IPS DF 6.9 (cell line): Measurements from ENCODE around the gene LARGE1.

ENCODE experiments used
- DNase-seq: peaks from one replicate; pipeline ENCODE4 v3.0.0-alpha.2; 2013; ENCODE audit warnings: low read depth, low spot score
- H3K27ac ChIP-seq: one replicate; pipeline ENCODE4 v1.5.1; 2013; ENCODE audit warnings: low read length, control low read depth
- H3K27me3 ChIP-seq: 2 replicates; pipeline ENCODE4 v1.6.1; 2013; ENCODE audit warnings: mild to moderate bottlenecking, low read length; ENCODE audit not compliant: control insufficient read depth, insufficient read depth
- H3K36me3 ChIP-seq: 2 replicates; pipeline ENCODE4 v1.6.1; 2013; ENCODE audit warnings: low read length; ENCODE audit not compliant: control insufficient read depth, insufficient read depth
- H3K4me1 ChIP-seq: 2 replicates; pipeline ENCODE4 v1.6.1; 2013; ENCODE audit warnings: low read length; ENCODE audit not compliant: control insufficient read depth, insufficient read depth
- H3K4me3 ChIP-seq: 2 replicates; pipeline ENCODE4 v1.5.1; 2013; ENCODE audit warnings: mild to moderate bottlenecking, low read length
- H3K9me3 ChIP-seq: 2 replicates; pipeline ENCODE4 v1.6.1; 2013; ENCODE audit warnings: low read length, inconsistent platforms; ENCODE audit not compliant: control insufficient read depth, insufficient read depth
- WGBS: extraction: QIAGEN DNeasy Blood & Tissue Kit; methylation state at CpG from one replicate; pipeline ENCODE4 v1.1.7; 2013; ENCODE audit warnings: mixed read lengths, missing lambda C conversion rate; ENCODE audit not compliant: insufficient read length, insufficient coverage; 5-methylcytosine and 5-hydroxymethylcytosine counted together

The LARGE1 gene

GRCh38 chr22:33429281-33429680 lies 491.0 kb downstream of the LARGE1 start:
- Histone ChIP-seq H3K9me3 (no peaks in the 10 kb centered on the region), H3K4me1 (peaks cover 2% of the 10 kb centered on the region; the same call in 1 of the 2 replicates), H3K27me3 (no peaks in the 10 kb centered on the region), H3K36me3 (peaks cover 4% of the 10 kb centered on the region; the same call in 1 of the 2 replicates), H3K27ac (no peak overlapping the region), H3K4me3 (no peak overlapping the region)
- no CpG with 5 or more reads among the region's 7 CpGs for WGBS
- DNase-seq = no peak

GRCh38 chr22:33427461-33427860 lies 492.8 kb downstream of the LARGE1 start:
- Histone ChIP-seq H3K4me3 (no peak overlapping the region), H3K9me3 (no peaks in the 10 kb centered on the region), H3K4me1 (peaks cover 2% of the 10 kb centered on the region; the same call in 1 of the 2 replicates), H3K27me3 (no peaks in the 10 kb centered on the region), H3K36me3 (peaks cover 4% of the 10 kb centered on the region; the same call in 1 of the 2 replicates), H3K27ac (no peak overlapping the region)
- DNase-seq = no peak
- no CpG with 5 or more reads among the region's 6 CpGs for WGBS

GRCh38 chr22:33426451-33426850 lies 493.8 kb downstream of the LARGE1 start:
- peaks cover 2% of the 10 kb centered on the region; the same call in 1 of the 2 replicates for H3K4me1 ChIP-seq
- no peak overlapping the region for H3K27ac ChIP-seq
- no CpG with 5 or more reads among the region's 3 CpGs for WGBS
- no peaks in the 10 kb centered on the region for H3K9me3 ChIP-seq
- H3K4me3 ChIP-seq = no peak overlapping the region
- H3K27me3 ChIP-seq = no peaks in the 10 kb centered on the region
- no peak for DNase-seq
- H3K36me3 ChIP-seq = no peaks in the 10 kb centered on the region

GRCh38 chr22:33421859-33422258 lies 498.4 kb downstream of the LARGE1 start:
- Histone ChIP-seq H3K4me3 (no peak overlapping the region), H3K4me1 (no peaks in the 10 kb centered on the region), H3K27ac (no peak overlapping the region), H3K27me3 (no peaks in the 10 kb centered on the region), H3K9me3 (no peaks in the 10 kb centered on the region), H3K36me3 (no peaks in the 10 kb centered on the region)
- DNase-seq = no peak
- WGBS = no CpG with 5 or more reads among the region's 3 CpGs

GRCh38 chr22:33418484-33418883 lies 501.8 kb downstream of the LARGE1 start:
- DNase-seq = no peak
- no CpG with 5 or more reads among the region's 5 CpGs for WGBS
- Histone ChIP-seq H3K27me3 (no peaks in the 10 kb centered on the region), H3K36me3 (no peaks in the 10 kb centered on the region), H3K4me3 (no peak overlapping the region), H3K27ac (no peak overlapping the region), H3K9me3 (no peaks in the 10 kb centered on the region), H3K4me1 (no peaks in the 10 kb centered on the region; the same call in 1 of the 2 replicates)

- Histone ChIP-seq H3K4me3 (no peak overlapping the region), H3K4me1 (no peaks in the 10 kb centered on the region; the same call in 1 of the 2 replicates), H3K27me3 (no peaks in the 10 kb centered on the region), H3K9me3 (no peaks in the 10 kb centered on the region), H3K36me3 (no peaks in the 10 kb centered on the region), H3K27ac (no peak overlapping the region)
- no CpG with 5 or more reads among the region's 3 CpGs for WGBS
- DNase-seq = no peak
Observed at GRCh38 chr22:33415401-33415800, 504.9 kb downstream of the LARGE1 start.

GRCh38 chr22:33409079-33409478 lies 511.2 kb downstream of the LARGE1 start:
- WGBS = no CpG with 5 or more reads among the region's 2 CpGs
- no peaks in the 10 kb centered on the region for H3K4me1 ChIP-seq
- H3K36me3 ChIP-seq = no peaks in the 10 kb centered on the region
- no peaks in the 10 kb centered on the region for H3K27me3 ChIP-seq
- H3K4me3 ChIP-seq = no peak overlapping the region
- no peak overlapping the region for H3K27ac ChIP-seq
- DNase-seq = no peak
- no peaks in the 10 kb centered on the region for H3K9me3 ChIP-seq

- no CpG with 5 or more reads among the region's 3 CpGs for WGBS
- Histone ChIP-seq H3K9me3 (no peaks in the 10 kb centered on the region), H3K4me3 (no peak overlapping the region), H3K36me3 (no peaks in the 10 kb centered on the region), H3K4me1 (no peaks in the 10 kb centered on the region), H3K27ac (no peak overlapping the region), H3K27me3 (no peaks in the 10 kb centered on the region)
- no peak for DNase-seq
Observed at GRCh38 chr22:33405194-33405593, 515.1 kb downstream of the LARGE1 start.

GRCh38 chr22:33404723-33405122 lies 515.6 kb downstream of the LARGE1 start:
- no peak for DNase-seq
- no peaks in the 10 kb centered on the region for H3K36me3 ChIP-seq
- H3K27ac ChIP-seq = no peak overlapping the region
- H3K9me3 ChIP-seq = no peaks in the 10 kb centered on the region
- H3K27me3 ChIP-seq = no peaks in the 10 kb centered on the region
- H3K4me3 ChIP-seq = no peak overlapping the region
- no peaks in the 10 kb centered on the region for H3K4me1 ChIP-seq
- WGBS = no CpG with 5 or more reads among the region's 3 CpGs

- Histone ChIP-seq H3K36me3 (no peaks in the 10 kb centered on the region), H3K27me3 (no peaks in the 10 kb centered on the region), H3K9me3 (no peaks in the 10 kb centered on the region), H3K4me3 (no peak overlapping the region), H3K27ac (no peak overlapping the region), H3K4me1 (no peaks in the 10 kb centered on the region)
- no CpG with 5 or more reads among the region's 3 CpGs for WGBS
- DNase-seq = no peak
Observed at GRCh38 chr22:33402325-33402724, 518.0 kb downstream of the LARGE1 start.

GRCh38 chr22:33401291-33401690 lies 519.0 kb downstream of the LARGE1 start:
- H3K36me3 ChIP-seq = no peaks in the 10 kb centered on the region
- H3K27me3 ChIP-seq = no peaks in the 10 kb centered on the region
- H3K4me3 ChIP-seq = no peak overlapping the region
- DNase-seq = no peak
- WGBS = no CpG with 5 or more reads among the region's 5 CpGs
- no peaks in the 10 kb centered on the region for H3K9me3 ChIP-seq
- no peaks in the 10 kb centered on the region for H3K4me1 ChIP-seq
- H3K27ac ChIP-seq = no peak overlapping the region
